CD4-positive, CD25-positive, alpha-beta regulatory T cell (primary cell): ENCODE results near the gene RCOR3. TPM values are rescaled to one million over a fixed set of nuclear protein-coding genes. Genes with fewer than 3 reads are reported as not detected.

Source experiments
- ATAC-seq, 2 donors: fragments of 150-1000 bp; cut with Tn5 transposase; one replicate each; pipeline ENCODE4 v1.10.0; 2021; ENCODE audit warnings: low read depth in 2 of 2, moderate number of reproducible peaks in 2 of 2, moderate library complexity in 1 of 2
- DNase-seq, 3 donors: peaks; one replicate each; pipeline versions ENCODE4 v3.0.0 to v3.0.0-alpha.2; 2012 to 2022; ENCODE audit warnings: mixed read lengths in 1 of 3
- H3K27ac ChIP-seq: one replicate; pipeline ENCODE4 v1.7.0; 2013; ENCODE audit warnings: mild to moderate bottlenecking, low read length; ENCODE audit not compliant: insufficient read depth, poor library complexity, severe bottlenecking
- H3K27me3 ChIP-seq: one replicate; pipeline ENCODE4 v1.7.0; 2013; ENCODE audit warnings: low read length; ENCODE audit not compliant: control insufficient read depth, insufficient read depth
- H3K36me3 ChIP-seq: one replicate; pipeline ENCODE4 v1.7.0; 2013; ENCODE audit warnings: mild to moderate bottlenecking, low read length, moderate library complexity; ENCODE audit not compliant: control insufficient read depth, insufficient read depth
- H3K4me1 ChIP-seq: 2 replicates; pipeline ENCODE4 v1.7.0; 2013; ENCODE audit warnings: mild to moderate bottlenecking, low read length; ENCODE audit not compliant: insufficient read depth, control insufficient read depth, poor library complexity, severe bottlenecking
- H3K4me3 ChIP-seq: one replicate; pipeline ENCODE4 v1.7.0; 2013; ENCODE audit warnings: low read depth, mild to moderate bottlenecking, low read length, moderate library complexity
- H3K9me3 ChIP-seq, 2 experiments: 1 replicate in 1 of 2; 2 replicates in 1 of 2; pipeline ENCODE4 v1.7.0; 2013; ENCODE audit warnings: low read length in 2 of 2, mild to moderate bottlenecking in 1 of 2, moderate library complexity in 1 of 2; ENCODE audit not compliant: control insufficient read depth in 2 of 2
- H3K27ac Mint-ChIP-seq, 3 donors: one replicate each; pipeline ENCODE4 v1.8.0; 2020 to 2022; ENCODE audit warnings: mild to moderate bottlenecking in 3 of 3, mixed read lengths in 3 of 3, moderate library complexity in 2 of 3
- H3K27me3 Mint-ChIP-seq: one replicate; pipeline ENCODE4 v1.8.0; 2022; ENCODE audit warnings: mild to moderate bottlenecking, mixed read lengths
- H3K36me3 Mint-ChIP-seq: one replicate; pipeline ENCODE4 v1.8.0; 2020; ENCODE audit warnings: mixed read lengths
- H3K4me1 Mint-ChIP-seq, 4 donors: one replicate each; pipeline ENCODE4 v1.8.0; 2020 to 2022; ENCODE audit warnings: mixed read lengths in 4 of 4, mild to moderate bottlenecking in 1 of 4
- H3K4me3 Mint-ChIP-seq, 4 donors: one replicate each; pipeline ENCODE4 v1.8.0; 2020 to 2022; ENCODE audit warnings: mild to moderate bottlenecking in 4 of 4, mixed read lengths in 4 of 4, moderate library complexity in 3 of 4
- H3K9me3 Mint-ChIP-seq, 7 donors: one replicate each; pipeline ENCODE4 v1.8.0; 2020 to 2022; ENCODE audit warnings: mixed read lengths in 7 of 7, mild to moderate bottlenecking in 3 of 7, moderate library complexity in 2 of 7
- polyA plus RNA-seq, 4 donors: library from polyadenylated mRNA; unstranded; fragments of 300-500 nt; fragmentation: Illumina TruSeq; gene quantifications; one replicate each; pipeline ENCODE4 v1.2.3, GENCODE V29; 2021
- total RNA-seq: library from RNA; stranded (reverse); gene quantifications from one replicate; pipeline ENCODE4 v1.2.3, GENCODE V29; 2022

The RCOR3 gene
- total and polyA plus RNA-seq, 5 donors from 2014 or later, result 22.7 to 73.9 (median 26.8) TPM

DNA sequence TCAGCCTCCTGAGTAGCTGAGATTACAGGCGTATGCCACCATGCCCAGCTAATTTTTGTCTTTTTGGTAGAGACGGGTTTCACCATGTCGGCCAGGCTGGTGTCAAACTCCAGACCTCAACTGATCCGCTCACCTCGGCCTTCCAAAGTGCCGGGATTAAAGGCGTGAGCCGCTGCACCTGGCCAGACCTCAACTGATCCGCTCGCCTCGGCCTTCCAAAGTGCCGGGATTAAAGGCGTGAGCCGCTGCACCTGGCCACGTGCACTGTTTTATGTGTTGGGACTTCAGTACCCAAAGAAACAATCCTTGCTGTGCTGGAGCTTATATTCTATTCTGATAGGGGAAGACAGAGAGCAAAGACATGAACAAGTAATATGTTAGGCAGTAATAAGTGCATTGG, 77.6 kb downstream of the RCOR3 start:
- no peak for DNase-seq
- peaks cover 9% of the 10 kb centered on the region for H3K36me3 Mint-ChIP-seq
- peak overlapping the region; percentile 74 for H3K27ac ChIP-seq

GRCh38 chr1:211337430-211338223, 78.5 kb downstream of the RCOR3 start:
- H3K9me3 ChIP-seq, result no peaks in the 10 kb centered on the region
- H3K4me1 ChIP-seq, result peaks cover 91% of the 10 kb centered on the region
- peaks cover 7% of the 10 kb centered on the region for H3K36me3 ChIP-seq
- DNase-seq (no peak), ATAC-seq (no peak)
- H3K27me3 ChIP-seq, result no peaks in the 10 kb centered on the region
- H3K27me3 Mint-ChIP-seq, result no peaks in the 10 kb centered on the region
- H3K9me3 Mint-ChIP-seq, result peaks cover 0 to 4% (median 0%) of the 10 kb centered on the region in 7 donors
- peak overlapping the region; percentile 44 to 88 (median 72) for H3K4me3 Mint-ChIP-seq
- peak overlapping the region; percentile 42 for H3K27ac ChIP-seq
- H3K4me1 Mint-ChIP-seq, result peaks cover 40 to 98% (median 82%) of the 10 kb centered on the region in 4 donors
- H3K4me3 ChIP-seq, result peak overlapping the region; percentile 41
- H3K27ac Mint-ChIP-seq, result peak overlapping the region; percentile 90 to 95 (median 94)
- H3K36me3 Mint-ChIP-seq, result peaks cover 10% of the 10 kb centered on the region

More for the DNA sequence above, 77.6 kb downstream of the RCOR3 start:
- H3K4me1 Mint-ChIP-seq, result peaks cover 41 to 99% (median 82%) of the 10 kb centered on the region in 4 donors
- no peak for ATAC-seq
- peaks cover 91% of the 10 kb centered on the region for H3K4me1 ChIP-seq
- H3K36me3 ChIP-seq, result peaks cover 7% of the 10 kb centered on the region
- H3K27me3 ChIP-seq, result no peaks in the 10 kb centered on the region
- peak overlapping the region; percentile 90 to 95 (median 94) for H3K27ac Mint-ChIP-seq
- H3K9me3 ChIP-seq, result no peaks in the 10 kb centered on the region
- no peaks in the 10 kb centered on the region for H3K27me3 Mint-ChIP-seq
- peak overlapping the region; percentile 32 for H3K4me3 ChIP-seq
- peaks cover 0 to 4% (median 0%) of the 10 kb centered on the region in 7 donors for H3K9me3 Mint-ChIP-seq
- peak overlapping the region; percentile 63 to 88 (median 72) for H3K4me3 Mint-ChIP-seq

GRCh38 chr1:211338224-211338620, 79.1 kb downstream of the RCOR3 start:
- H3K27ac Mint-ChIP-seq, result peak overlapping the region in 2 of 3 donors; percentile 90 to 94

DNA sequence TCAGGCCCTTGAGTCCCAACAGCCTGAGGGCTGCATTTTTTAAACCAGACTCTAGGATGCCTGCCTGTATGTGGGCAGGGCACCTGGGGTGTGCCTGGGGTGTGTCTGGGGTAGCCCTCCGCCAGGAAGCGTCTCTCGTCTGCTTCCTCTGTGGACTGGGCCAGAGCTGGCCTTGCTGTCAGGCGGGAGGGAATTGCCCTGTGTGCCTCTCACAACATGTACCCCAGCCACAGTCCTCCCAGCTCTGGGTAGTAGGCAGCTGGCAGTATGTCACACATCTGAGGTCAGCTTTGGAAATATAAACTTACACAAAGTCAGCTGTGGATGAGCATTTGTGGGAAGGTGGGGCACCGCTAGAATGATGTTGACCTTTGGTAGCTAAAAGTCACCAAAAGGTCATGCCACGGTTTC, 80.5 kb downstream of the RCOR3 start:
- H3K9me3 Mint-ChIP-seq, result peaks cover 0 to 4% (median 0%) of the 10 kb centered on the region in 7 donors
- peaks cover 9% of the 10 kb centered on the region for H3K36me3 Mint-ChIP-seq
- peak overlapping the region; percentile 83 to 90 (median 84) for H3K27ac Mint-ChIP-seq
- no peak overlapping the region for H3K4me3 ChIP-seq
- no peaks in the 10 kb centered on the region for H3K9me3 ChIP-seq
- H3K4me1 ChIP-seq, result peaks cover 95% of the 10 kb centered on the region
- DNase-seq (peak in 1 of 3 donors; percentile 56), ATAC-seq (peak; percentile 35 to 59)
- H3K4me3 Mint-ChIP-seq, result peak overlapping the region; percentile 56 to 81 (median 72)
- no peaks in the 10 kb centered on the region for H3K27me3 Mint-ChIP-seq
- no peak overlapping the region for H3K27ac ChIP-seq
- H3K36me3 ChIP-seq, result peaks cover 7% of the 10 kb centered on the region
- no peaks in the 10 kb centered on the region for H3K27me3 ChIP-seq
- H3K4me1 Mint-ChIP-seq, result peaks cover 47 to 98% (median 85%) of the 10 kb centered on the region in 4 donors

More at GRCh38 chr1:211338224-211338620, 79.1 kb downstream of the RCOR3 start:
- Mint-ChIP-seq H3K27me3 (no peaks in the 10 kb centered on the region), H3K36me3 (peaks cover 10% of the 10 kb centered on the region), H3K4me1 (peaks cover 41 to 98% (median 82%) of the 10 kb centered on the region in 4 donors), H3K9me3 (peaks cover 0 to 4% (median 0%) of the 10 kb centered on the region in 7 donors), H3K4me3 (peak overlapping the region; percentile 39 to 88 (median 72))
- Histone ChIP-seq H3K36me3 (peaks cover 7% of the 10 kb centered on the region), H3K27me3 (no peaks in the 10 kb centered on the region), H3K27ac (no peak overlapping the region), H3K4me3 (peak overlapping the region; percentile 41), H3K9me3 (no peaks in the 10 kb centered on the region), H3K4me1 (peaks cover 91% of the 10 kb centered on the region)
- no peak for DNase-seq
- ATAC-seq, result no peak

DNA sequence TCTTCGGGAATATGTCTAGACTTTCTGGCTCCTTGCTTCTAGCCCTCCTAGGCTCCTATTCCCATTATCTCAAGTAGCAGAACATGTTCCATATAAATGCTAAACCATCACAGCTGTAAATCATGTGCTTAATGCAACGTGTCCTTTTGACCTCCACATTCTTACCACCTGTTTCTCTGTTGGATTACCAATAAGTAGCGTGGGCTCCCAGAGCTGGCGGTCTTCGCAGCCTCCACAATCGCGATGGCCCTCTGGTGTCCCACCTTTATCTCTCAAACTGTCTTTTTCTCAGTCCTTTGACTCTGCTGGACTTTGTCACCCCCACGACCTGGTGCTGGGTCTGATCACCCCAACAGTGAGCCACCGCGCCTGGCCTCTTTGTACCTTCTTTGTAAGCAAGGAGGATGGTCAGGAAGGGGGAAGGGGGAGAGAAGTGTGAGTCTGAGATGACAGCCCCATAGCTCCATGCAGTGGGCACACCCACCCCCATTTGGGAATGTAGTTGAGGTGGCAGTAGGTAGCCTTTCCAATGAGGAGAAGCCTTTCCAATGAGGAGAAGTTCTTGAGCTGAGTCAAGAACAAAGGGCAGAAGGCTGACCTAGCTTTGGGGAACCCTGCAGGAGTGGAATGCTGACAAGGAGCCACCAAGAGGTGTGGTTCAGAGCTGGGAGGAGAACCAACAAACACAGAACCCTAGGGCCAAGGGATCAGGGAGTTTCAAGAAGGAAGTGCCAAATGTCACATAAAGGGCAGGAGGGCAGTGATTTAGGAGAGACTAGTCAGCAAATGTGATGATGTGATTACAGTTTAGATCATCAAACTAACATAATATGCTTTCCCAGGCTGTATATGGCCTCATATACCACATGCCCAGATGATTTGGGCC, 81.7 kb downstream of the RCOR3 start:
- H3K27ac ChIP-seq, result no peak overlapping the region
- no peaks in the 10 kb centered on the region for H3K27me3 ChIP-seq
- H3K9me3 Mint-ChIP-seq, result peaks cover 0 to 4% (median 0%) of the 10 kb centered on the region in 7 donors
- peaks cover 89% of the 10 kb centered on the region for H3K4me1 ChIP-seq
- H3K4me3 Mint-ChIP-seq, result peak overlapping the region; percentile 3 to 90 (median 39)
- H3K36me3 ChIP-seq, result peaks cover 13% of the 10 kb centered on the region
- H3K36me3 Mint-ChIP-seq, result peaks cover 8% of the 10 kb centered on the region
- H3K4me1 Mint-ChIP-seq, result peaks cover 36 to 98% (median 80%) of the 10 kb centered on the region in 4 donors
- DNase-seq (no peak), ATAC-seq (no peak)
- H3K27ac Mint-ChIP-seq, result peak overlapping the region in 2 of 3 donors; percentile 77 to 82
- no peaks in the 10 kb centered on the region for H3K27me3 Mint-ChIP-seq
- H3K4me3 ChIP-seq, result no peak overlapping the region
- no peaks in the 10 kb centered on the region for H3K9me3 ChIP-seq

- Mint-ChIP-seq H3K4me3 (peak overlapping the region in 2 of 4 donors; percentile 3 to 50), H3K27ac (peak overlapping the region in 1 of 3 donors; percentile 82), H3K9me3 (peaks cover 0 to 4% (median 0%) of the 10 kb centered on the region in 7 donors), H3K4me1 (peaks cover 44 to 98% (median 79%) of the 10 kb centered on the region in 4 donors), H3K27me3 (no peaks in the 10 kb centered on the region), H3K36me3 (peaks cover 11% of the 10 kb centered on the region)
- Histone ChIP-seq H3K36me3 (peaks cover 22% of the 10 kb centered on the region), H3K4me1 (peaks cover 79% of the 10 kb centered on the region), H3K27me3 (no peaks in the 10 kb centered on the region), H3K9me3 (no peaks in the 10 kb centered on the region), H3K4me3 (no peak overlapping the region), H3K27ac (no peak overlapping the region)
- ATAC-seq (no peak), DNase-seq (no peak)
Measured at GRCh38 chr1:211341999-211342398, 82.8 kb downstream of the RCOR3 start.

DNA sequence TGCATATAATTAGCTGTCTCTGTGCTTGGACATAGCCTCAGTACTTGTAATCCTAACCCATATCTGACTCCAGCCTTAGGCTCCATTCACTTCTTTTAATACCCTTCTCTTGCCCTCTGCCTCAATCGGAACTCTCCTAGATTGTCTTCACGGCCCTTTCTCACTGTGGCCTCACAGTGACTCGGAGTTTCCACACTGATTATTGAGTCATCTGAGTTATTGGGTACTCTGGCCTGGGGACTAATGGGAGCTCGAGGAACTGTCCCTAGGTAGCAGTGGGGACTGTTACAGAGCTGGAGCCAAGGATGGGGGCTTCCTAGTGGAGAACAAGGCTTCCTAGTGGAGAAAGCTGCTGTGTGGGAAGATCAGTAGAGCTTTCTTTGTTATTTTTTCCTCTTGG, 84.4 kb downstream of the RCOR3 start:
- Histone ChIP-seq H3K4me3 (no peak overlapping the region), H3K4me1 (peaks cover 72% of the 10 kb centered on the region), H3K36me3 (peaks cover 22% of the 10 kb centered on the region), H3K27ac (no peak overlapping the region), H3K9me3 (no peaks in the 10 kb centered on the region), H3K27me3 (no peaks in the 10 kb centered on the region)
- ATAC-seq (no peak), DNase-seq (no peak)
- H3K27ac Mint-ChIP-seq, result peak overlapping the region; percentile 20 to 84 (median 77)
- peaks cover 0 to 4% (median 0%) of the 10 kb centered on the region in 7 donors for H3K9me3 Mint-ChIP-seq
- peak overlapping the region in 1 of 4 donors; percentile 59 for H3K4me3 Mint-ChIP-seq
- H3K27me3 Mint-ChIP-seq, result no peaks in the 10 kb centered on the region
- peaks cover 47 to 96% (median 79%) of the 10 kb centered on the region in 4 donors for H3K4me1 Mint-ChIP-seq
- peaks cover 14% of the 10 kb centered on the region for H3K36me3 Mint-ChIP-seq
